SH-SY5Y (cell line): Measurements from ENCODE around the gene EVI2B.

Experiments used
- GATA2 ChIP-seq: IDR thresholded peaks from 2 replicates; pipeline ENCODE4 v1.6.1; 2011; ENCODE audit warnings: mild to moderate bottlenecking, low read depth, low read length
- GATA3 ChIP-seq: IDR thresholded peaks from 2 replicates; pipeline ENCODE4 v1.6.1; 2011; ENCODE audit warnings: low read depth, mild to moderate bottlenecking, low read length, moderate library complexity

- TF ChIP-seq GATA2 (no peak), GATA3 (no peak)
These were observed at the start of gene EVI2B for GRCh38 chr17:31313982-31314781.
